ACC112 (cell line): ENCODE data around the gene TPI1.

ENCODE experiments used
- H2AFZ ChIP-seq: fragments of 200-600 bp; sonication (generic); one replicate; pipeline ENCODE4 v1.6.0; 2017; ENCODE audit warnings: antibody characterized with exemption, low read length; ENCODE audit not compliant: unreplicated experiment
- H3K27ac ChIP-seq: fragments of 200-600 bp; sonication (generic); 2 replicates; pipeline ENCODE4 v1.5.1; 2014; ENCODE audit warnings: low read depth, mild to moderate bottlenecking, antibody characterized with exemption, low read length, moderate library complexity
- H3K27me3 ChIP-seq: fragments of 200-600 bp; sonication (generic); 2 replicates; pipeline ENCODE4 v1.6.1; 2014; ENCODE audit warnings: mild to moderate bottlenecking, antibody characterized with exemption, low read length, moderate library complexity, mixed read lengths; ENCODE audit not compliant: insufficient read depth
- H3K36me3 ChIP-seq: fragments of 200-600 bp; sonication (generic); 2 replicates; pipeline ENCODE4 v1.6.1; 2016; ENCODE audit warnings: mild to moderate bottlenecking, antibody characterized with exemption, low read length, moderate library complexity, mixed read lengths; ENCODE audit not compliant: insufficient read depth
- H3K4me1 ChIP-seq: fragments of 200-600 bp; sonication (generic); one replicate; pipeline ENCODE4 v1.6.1; 2016; ENCODE audit warnings: low read length, mixed read lengths; ENCODE audit not compliant: insufficient read depth, unreplicated experiment, control insufficient read depth
- H3K4me3 ChIP-seq: fragments of 200-600 bp; sonication (generic); 2 replicates; pipeline ENCODE4 v1.5.1; 2014; ENCODE audit warnings: mild to moderate bottlenecking, low read depth, low read length
- H3K79me2 ChIP-seq: fragments of 200-600 bp; sonication (generic); one replicate; pipeline ENCODE4 v1.6.0; 2016; ENCODE audit warnings: low read length; ENCODE audit not compliant: control insufficient read depth, unreplicated experiment, insufficient read depth

Gene TPI1

DNA sequence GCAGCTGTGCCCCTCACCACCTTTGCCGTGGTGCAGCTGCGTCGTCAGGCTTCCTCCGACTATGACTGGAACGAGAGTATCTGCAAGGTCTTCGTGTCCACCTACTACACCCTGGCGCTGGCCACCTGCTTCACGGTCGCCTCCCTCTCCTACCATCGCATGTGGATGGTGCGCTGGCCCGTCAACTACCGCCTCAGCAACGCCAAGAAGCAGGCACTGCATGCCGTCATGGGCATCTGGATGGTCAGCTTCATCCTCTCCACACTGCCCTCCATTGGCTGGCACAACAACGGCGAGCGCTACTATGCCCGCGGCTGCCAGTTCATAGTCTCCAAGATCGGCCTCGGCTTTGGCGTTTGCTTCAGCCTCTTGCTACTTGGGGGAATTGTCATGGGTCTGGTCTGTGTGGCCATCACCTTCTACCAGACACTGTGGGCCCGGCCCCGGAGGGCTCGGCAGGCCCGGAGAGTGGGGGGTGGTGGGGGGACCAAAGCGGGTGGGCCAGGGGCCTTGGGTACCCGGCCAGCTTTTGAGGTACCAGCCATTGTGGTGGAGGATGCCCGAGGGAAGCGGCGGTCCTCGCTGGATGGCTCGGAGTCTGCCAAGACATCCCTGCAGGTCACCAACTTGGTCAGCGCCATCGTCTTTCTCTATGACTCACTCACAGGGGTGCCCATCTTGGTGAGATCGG is 43.1 kb upstream of the TPI1 start:
- Histone ChIP-seq H3K79me2 (peaks cover 13% of the 10 kb centered on the region), H2AFZ (no peak overlapping the region), H3K4me1 (peaks cover 38% of the 10 kb centered on the region), H3K4me3 (no peak overlapping the region), H3K27me3 (peaks cover 11% of the 10 kb centered on the region; the same call in 1 of the 2 replicates), H3K36me3 (no peaks in the 10 kb centered on the region), H3K27ac (no peak overlapping the region)

DNA sequence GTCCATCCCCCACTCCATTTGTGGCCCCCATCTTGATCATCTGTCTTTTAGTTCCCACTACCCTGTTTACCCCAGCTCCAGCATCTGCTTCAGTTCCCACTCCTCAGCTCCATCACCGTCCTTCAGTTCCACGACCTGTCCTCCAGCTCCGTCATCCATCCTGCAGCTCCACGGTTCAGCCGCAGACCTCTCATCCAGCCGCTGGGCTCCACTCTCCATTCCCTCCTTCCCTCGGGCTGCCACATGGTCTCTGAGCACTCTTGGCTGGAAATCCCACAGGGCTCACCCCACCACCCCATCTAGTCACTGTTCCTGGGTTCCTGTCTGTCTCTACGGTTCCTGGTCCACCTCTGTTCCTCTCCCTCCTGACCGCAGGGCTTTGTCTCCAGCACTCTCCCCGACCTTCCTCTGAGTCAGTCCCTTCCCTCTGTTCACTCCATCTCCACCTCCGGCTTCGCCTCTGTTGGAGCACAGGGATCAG is 42.4 kb upstream of the TPI1 start:
- Histone ChIP-seq H3K36me3 (no peaks in the 10 kb centered on the region), H3K27me3 (peaks cover 11% of the 10 kb centered on the region; the same call in 1 of the 2 replicates), H3K27ac (no peak overlapping the region), H3K4me1 (peaks cover 35% of the 10 kb centered on the region), H2AFZ (no peak overlapping the region), H3K79me2 (peaks cover 21% of the 10 kb centered on the region), H3K4me3 (peak overlapping the region; percentile 48)

DNA sequence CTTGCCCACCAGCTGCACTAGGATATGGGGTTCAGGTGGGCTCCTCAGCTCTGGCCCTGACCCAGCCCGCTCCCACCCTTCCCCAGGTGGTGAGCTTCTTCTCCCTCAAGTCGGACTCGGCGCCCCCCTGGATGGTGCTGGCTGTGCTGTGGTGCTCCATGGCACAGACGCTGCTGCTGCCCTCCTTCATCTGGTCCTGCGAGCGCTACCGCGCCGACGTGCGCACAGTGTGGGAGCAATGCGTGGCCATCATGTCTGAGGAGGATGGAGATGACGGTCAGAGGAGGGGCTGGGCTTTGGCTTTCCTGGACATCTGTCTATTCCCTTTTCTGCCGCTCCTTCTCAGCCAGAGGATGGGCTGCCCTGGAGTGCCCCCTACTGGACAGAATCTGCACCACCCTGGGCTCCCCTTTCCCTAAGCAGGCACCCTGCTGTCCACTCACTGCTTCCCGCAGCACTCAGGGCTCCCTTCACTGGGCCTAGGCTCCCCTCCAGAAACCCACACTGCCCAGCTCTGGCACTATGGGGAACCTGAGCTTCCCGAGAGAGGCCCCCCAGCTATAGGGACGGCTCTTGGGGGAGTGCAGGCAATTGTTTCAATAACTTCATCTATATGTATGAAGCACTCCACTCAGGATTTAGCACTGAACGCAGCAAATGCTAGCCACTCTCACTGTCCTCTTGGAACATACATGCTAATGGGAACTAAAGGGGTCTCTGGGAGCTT is 41.8 kb upstream of the TPI1 start:
- peak overlapping the region; percentile 48 for H3K4me3 ChIP-seq
- no peak overlapping the region for H2AFZ ChIP-seq
- peaks cover 27% of the 10 kb centered on the region for H3K79me2 ChIP-seq
- H3K27ac ChIP-seq: no peak overlapping the region
- no peaks in the 10 kb centered on the region for H3K36me3 ChIP-seq
- peaks cover 37% of the 10 kb centered on the region for H3K4me1 ChIP-seq
- H3K27me3 ChIP-seq: peaks cover 11% of the 10 kb centered on the region; the same call in 1 of the 2 replicates

DNA sequence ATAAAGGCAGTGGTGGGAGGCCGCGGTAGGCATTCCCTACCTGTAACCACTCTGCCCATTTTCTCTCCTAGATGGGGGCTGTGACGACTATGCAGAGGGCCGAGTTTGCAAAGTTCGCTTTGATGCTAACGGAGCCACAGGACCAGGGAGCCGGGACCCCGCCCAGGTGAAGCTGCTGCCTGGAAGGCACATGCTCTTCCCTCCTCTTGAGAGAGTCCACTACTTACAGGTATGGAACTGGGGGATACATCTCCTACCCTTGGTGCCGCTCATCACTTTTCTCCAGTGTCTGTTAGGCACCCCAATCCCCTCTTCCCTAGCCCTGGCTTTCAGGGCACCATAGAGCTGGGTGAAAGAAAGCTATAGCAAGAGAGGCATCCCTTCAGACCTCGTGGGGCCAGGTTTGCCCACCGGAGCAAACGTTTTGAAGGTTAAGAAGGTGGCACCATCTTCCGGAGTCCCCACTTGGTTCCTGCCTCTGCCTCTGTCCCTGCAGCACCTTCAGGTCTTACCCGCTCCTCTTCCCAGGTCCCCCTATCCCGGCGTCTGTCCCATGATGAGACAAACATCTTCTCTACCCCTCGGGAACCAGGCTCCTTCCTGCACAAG is 41.1 kb upstream of the TPI1 start:
- peaks cover 29% of the 10 kb centered on the region for H3K79me2 ChIP-seq
- peaks cover 31% of the 10 kb centered on the region for H3K4me1 ChIP-seq
- H3K4me3 ChIP-seq: no peak overlapping the region
- no peak overlapping the region for H3K27ac ChIP-seq
- no peaks in the 10 kb centered on the region for H3K36me3 ChIP-seq
- H3K27me3 ChIP-seq: peaks cover 11% of the 10 kb centered on the region; the same call in 1 of the 2 replicates
- no peak overlapping the region for H2AFZ ChIP-seq

DNA sequence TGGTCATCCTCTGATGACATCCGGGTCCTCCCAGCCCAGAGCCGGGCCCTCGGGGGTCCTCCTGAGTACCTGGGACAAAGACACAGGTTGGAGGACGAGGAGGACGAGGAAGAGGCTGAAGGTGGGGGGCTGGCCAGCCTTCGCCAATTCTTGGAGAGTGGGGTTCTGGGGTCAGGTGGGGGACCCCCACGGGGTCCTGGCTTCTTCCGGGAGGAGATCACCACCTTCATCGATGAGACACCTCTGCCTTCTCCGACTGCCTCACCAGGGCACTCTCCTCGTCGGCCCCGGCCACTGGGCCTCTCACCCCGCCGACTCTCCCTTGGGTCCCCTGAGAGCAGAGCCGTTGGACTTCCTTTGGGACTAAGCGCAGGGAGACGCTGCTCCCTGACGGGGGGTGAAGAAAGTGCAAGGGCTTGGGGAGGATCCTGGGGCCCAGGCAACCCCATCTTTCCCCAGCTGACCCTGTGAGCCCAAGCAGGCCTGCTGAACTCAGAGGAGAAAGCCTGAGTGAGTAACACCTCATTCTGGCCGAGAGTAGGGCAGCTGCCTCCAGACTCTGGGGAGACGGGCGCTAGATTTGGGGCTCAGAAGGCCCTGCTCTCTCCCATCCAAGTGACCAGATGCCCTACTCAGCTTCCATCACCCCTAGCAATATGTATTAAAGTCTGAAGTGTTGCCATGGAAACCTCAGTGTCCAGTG is 40.4 kb upstream of the TPI1 start:
- peak overlapping the region; percentile 67 for H2AFZ ChIP-seq
- peaks cover 27% of the 10 kb centered on the region for H3K4me1 ChIP-seq
- peaks cover 2% of the 10 kb centered on the region; the same call in 1 of the 2 replicates for H3K36me3 ChIP-seq
- H3K79me2 ChIP-seq: peaks cover 29% of the 10 kb centered on the region
- peaks cover 9% of the 10 kb centered on the region; the same call in 1 of the 2 replicates for H3K27me3 ChIP-seq
- peak overlapping the region; percentile 68; the same call in 1 of the 2 replicates for H3K4me3 ChIP-seq
- H3K27ac ChIP-seq: peak overlapping the region; percentile 73

DNA sequence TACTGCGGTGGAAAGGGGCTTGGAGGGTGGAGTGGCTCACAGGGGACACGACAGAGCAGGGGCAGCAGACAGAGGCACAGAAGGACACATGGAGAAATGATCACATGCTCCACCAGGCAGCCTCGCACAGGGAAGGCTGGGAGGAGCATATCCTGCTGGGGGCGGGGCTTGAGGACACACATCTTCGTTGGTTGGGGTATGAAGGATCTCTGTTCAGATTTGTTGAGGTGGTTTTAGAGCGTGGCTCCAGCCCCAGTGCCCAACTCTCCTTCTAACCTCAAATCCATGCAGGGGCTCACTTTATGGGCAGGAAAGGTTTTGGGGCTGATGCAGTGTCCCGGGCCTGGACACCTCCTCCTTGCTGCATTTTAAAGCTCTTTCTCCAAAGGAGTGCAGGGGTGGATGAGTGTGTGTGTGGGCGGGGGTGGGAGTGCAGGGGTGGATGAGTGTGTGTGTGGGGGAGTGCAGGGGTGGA is 39.9 kb upstream of the TPI1 start:
- H3K27ac ChIP-seq: peak overlapping the region; percentile 73
- peak overlapping the region; percentile 68 for H3K4me3 ChIP-seq
- peaks cover 29% of the 10 kb centered on the region for H3K79me2 ChIP-seq
- peaks cover 25% of the 10 kb centered on the region for H3K4me1 ChIP-seq
- peak overlapping the region; percentile 67 for H2AFZ ChIP-seq
- peaks cover 5% of the 10 kb centered on the region; the same call in 1 of the 2 replicates for H3K36me3 ChIP-seq
- H3K27me3 ChIP-seq: 0 out of 2 replicates have a peak, but pooled peaks cover 6% of the 10 kb centered on the region

DNA sequence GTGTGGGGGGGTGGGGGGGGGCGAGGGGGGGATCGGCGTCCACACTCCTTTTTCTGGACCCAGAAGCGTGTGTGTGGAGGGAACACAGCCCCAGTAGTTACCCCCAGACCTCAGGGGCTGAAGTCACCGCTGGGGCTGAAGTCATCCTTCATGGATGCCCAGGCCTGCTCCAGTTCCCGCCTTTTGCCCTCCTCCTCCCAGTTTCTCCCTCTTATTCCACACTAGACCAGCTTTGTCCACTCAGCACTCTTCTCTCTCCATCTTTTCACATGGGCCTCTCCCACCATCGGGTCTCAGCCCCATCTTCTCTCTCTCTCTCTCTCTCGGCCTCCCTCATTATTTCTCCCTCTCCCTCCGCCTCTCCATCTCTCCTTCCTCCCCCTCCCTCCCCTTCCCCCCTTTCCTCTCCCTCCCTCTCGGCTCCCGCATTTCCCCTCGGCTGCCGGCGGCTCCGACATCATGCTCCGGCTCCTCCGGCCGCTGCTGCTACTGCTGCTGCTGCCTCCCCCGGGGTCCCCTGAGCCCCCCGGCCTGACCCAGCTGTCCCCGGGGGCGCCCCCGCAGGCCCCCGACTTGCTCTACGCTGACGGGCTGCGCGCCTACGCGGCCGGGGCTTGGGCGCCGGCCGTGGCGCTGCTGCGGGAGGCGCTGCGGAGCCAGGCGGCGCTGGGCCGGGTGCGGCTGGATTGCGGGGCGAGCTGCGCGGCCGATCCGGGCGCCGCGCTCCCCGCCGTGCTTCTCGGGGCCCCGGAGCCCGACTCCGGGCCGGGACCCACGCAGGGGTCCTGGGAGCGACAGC is 39.1 kb upstream of the TPI1 start, which contains the start of gene P3H3:
P3H3 (plus strand) TSS at position 426 of the 799 bp plus-strand sequence; CDS start at position 460, 34 bp downstream.
- H3K4me1 ChIP-seq: peaks cover 25% of the 10 kb centered on the region
- H2AFZ ChIP-seq: peak within 1 kb of the TSS; percentile 80
- peak within 1 kb of the TSS; percentile 73 for H3K27ac ChIP-seq
- H3K36me3 ChIP-seq: peaks cover 7% of the 10 kb centered on the region
- H3K4me3 ChIP-seq: peak within 1 kb of the TSS; percentile 100
- no peaks in the 10 kb centered on the region for H3K27me3 ChIP-seq
- peaks cover 29% of the 10 kb centered on the region for H3K79me2 ChIP-seq

DNA sequence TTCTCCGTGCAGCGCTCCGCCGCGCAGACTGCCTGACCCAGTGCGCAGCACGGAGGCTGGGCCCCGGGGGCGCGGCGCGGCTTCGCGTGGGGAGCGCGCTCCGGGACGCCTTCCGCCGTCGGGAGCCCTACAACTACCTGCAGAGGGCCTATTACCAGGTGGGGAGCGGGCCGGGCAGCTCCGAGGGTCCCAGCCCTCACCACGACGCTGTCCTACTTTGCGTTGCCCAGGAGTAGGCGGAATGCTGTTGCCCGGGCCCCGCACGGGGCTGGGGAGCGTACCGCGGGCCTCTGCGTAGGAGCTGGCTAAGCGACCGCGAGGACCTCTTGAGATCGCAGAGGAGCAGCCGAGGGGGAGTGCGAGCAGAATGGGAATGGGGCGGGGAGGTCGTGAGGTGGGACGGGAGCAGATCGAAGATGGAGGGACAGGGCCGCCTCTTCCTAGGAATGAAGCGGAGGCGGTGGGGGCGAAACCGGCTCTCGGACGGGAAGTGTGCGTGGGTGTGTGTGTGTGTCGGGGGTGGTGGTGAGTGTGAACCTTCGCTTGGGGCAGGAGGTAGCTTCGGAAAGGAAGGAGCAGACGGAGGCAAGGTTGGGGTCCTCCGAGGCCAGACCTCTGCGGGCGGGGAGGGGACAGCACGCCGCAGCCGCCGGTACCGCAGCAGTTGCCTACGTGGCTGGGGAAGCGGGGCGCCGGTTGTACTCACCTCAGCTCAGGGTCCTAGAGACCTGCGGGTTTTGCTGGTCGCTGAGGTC is 38.4 kb upstream of the TPI1 start:
- H3K27me3 ChIP-seq: no peaks in the 10 kb centered on the region
- H3K4me1 ChIP-seq: peaks cover 25% of the 10 kb centered on the region
- peak overlapping the region; percentile 61 for H3K27ac ChIP-seq
- H3K36me3 ChIP-seq: peaks cover 13% of the 10 kb centered on the region
- H3K4me3 ChIP-seq: peak overlapping the region; percentile 100
- H2AFZ ChIP-seq: peak overlapping the region; percentile 80
- peaks cover 29% of the 10 kb centered on the region for H3K79me2 ChIP-seq
